ENCODE data around the gene WSCD2.

Gene WSCD2

DNA sequence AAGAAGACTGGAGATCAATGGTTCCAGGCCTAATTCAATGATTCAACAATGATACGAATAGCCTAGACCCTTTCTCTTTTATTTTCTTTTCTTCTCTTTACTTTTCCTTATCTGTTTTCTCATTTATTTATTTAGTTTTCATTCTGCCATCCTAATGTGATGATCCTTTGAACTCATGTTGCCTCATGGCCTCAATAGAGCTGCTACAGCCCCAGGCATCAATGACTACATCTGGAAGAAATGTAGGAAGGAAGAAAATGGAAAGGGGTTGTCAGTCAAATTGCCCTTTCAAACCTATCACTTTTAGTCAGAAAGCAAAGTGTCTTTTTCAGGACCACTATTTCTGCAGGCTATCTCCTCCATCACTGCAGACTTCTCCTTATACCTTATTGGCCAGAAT is 140.1 kb downstream of the WSCD2 start:
- no peak for DNase-seq (ENCODE audit: low read depth)

- no peak for DNase-seq (ENCODE audit: low read depth)
Measured at GRCh38 chr12:108270035-108270848, 141.2 kb downstream of the WSCD2 start.

DNA sequence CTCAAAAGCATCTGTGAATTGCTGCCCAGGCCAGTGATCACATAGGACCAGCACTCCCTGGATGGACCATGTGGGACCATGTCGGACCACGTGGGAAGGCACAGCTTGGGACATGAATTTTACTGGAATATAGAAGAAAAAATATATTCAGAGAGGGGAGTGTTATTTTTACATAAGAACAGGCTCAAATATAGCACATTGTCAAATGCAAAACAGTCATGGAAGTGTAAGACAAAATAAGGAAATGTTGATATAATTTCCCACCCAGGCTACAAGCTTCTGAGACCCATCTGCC is 141.7 kb downstream of the WSCD2 start:
- no peak for DNase-seq (ENCODE audit: low read depth)

- no peak for DNase-seq (ENCODE audit: low read depth)
Measured at GRCh38 chr12:108271951-108272872, 143.1 kb downstream of the WSCD2 start.

GRCh38 chr12:108273217-108273616 is 144.1 kb downstream of the WSCD2 start:
- no peak for DNase-seq (ENCODE audit: low read depth)

GRCh38 chr12:108277613-108278012 is 148.5 kb downstream of the WSCD2 start:
- DNase-seq (ENCODE audit: low read depth): no peak

GRCh38 chr12:108282160-108282559 is 153.1 kb downstream of the WSCD2 start:
- DNase-seq (ENCODE audit: low read depth): no peak

DNA sequence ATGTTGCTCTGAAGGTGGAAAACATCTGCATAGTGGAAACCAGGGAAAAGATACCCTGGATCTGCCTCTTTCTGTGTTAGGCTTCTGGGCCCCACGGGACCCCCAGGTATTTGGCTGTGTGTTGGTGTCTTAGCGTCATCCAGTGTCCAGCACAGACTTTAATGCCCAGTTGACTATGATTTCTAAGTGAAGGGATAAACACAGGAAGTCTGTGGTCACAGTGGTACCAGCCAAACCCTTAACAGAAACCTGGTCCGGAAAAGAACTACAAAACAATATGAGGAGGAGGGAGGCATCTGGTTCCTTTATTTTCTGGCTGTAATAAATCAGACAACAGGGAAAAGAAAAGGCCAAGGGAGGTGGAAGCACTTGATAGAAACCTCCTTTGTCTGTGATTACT is 153.6 kb downstream of the WSCD2 start:
- no peak for DNase-seq (ENCODE audit: low read depth)

DNA sequence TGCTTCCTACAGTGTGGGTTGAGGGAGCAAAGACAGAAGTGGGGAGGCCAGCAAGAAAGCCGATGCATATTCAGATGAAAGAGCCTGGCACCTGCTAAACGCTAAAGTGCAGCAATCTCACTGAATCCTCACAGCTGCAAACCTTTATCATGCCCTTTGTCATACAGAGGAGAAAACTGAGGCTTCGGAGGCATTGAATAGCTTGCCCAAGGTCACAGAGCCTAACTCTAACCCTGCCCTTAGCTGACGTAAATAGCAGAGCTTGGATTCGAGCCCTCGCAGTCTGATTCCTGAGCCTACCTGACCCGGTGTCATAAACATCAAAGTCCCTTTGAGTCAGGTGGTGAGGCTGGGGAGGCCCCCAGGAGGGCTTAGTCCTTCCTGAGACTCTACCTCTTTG is 155.1 kb downstream of the WSCD2 start:
- no peak for DNase-seq (ENCODE audit: low read depth)

DNA sequence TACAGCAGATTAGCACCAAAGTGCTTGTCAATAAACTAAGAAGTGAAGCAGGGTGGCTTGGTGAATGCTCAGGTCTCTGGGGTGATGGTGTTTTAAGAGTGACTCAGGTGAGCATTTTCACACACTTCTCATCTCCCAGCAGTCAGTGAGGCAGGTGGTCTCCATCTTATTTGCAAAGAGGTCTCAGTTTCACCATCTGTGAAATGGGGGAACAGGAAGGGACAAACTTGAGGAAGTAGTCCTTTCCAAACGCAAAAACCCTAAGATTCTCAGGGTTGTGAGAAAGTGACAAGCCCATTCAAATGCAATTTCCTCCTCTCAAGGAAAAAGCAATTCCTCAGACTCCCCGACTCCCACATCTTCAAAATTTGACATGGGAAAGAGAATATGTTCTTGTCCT is 155.9 kb downstream of the WSCD2 start:
- DNase-seq (ENCODE audit: low read depth): no peak

DNA sequence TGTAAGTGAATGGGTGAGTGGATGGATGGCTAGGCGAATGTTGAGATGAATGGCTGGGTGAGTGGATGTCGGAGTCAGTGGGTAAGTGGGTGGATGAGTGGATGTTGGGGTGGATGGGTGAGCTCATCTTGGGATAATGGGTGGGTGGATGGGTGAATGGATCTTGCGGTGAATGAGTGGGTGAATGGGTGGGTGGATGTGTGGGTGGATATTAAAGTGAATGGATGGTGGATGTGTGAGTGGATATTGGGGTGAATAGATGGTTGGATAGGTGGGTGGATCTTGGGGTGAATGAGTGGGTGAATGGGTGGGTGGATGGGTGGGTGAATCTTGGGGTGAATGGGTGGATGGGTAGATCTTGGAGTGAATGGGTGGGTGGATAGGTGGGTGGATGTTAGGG is 158.1 kb downstream of the WSCD2 start:
- DNase-seq (ENCODE audit: low read depth): no peak

DNA sequence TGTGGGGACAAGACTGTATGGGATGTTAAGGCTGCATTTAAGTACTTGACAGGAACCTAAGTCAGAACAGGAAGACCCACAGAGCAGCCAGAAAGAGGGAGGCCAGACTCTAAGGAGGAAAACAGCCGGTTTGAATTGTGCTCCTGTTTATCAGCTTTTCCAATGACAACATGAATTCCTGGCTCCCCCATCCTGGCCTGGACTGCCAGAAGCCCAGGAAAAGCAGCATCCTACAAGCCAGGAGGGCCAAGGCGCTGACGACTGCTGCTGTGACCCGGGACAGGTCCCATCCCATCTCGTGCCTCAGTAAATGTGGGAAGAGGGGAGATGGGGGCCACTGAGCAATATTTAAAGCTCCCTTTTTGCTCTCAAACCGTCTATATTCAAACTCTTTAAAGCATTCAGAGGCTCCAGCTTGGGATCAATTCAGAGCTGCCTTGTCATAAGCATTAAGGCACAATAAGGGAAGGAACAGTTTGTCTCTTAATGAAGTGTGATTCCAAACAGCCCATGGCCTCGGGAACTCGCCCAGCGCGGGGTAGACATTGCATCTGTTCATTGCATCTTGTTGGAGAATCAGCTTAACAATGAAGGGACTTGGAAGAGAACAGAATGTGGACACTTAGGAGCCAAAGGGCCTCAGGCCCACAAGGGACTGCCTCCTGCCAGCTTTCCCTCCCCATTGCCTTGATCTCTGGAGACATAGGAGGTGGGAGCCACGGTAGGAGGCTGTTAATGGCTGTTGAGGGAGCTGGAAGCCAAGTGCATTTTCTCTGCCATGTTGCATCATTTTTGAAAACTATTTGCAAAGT is 160.5 kb downstream of the WSCD2 start:
- DNase-seq (ENCODE audit: low read depth): no peak

DNA sequence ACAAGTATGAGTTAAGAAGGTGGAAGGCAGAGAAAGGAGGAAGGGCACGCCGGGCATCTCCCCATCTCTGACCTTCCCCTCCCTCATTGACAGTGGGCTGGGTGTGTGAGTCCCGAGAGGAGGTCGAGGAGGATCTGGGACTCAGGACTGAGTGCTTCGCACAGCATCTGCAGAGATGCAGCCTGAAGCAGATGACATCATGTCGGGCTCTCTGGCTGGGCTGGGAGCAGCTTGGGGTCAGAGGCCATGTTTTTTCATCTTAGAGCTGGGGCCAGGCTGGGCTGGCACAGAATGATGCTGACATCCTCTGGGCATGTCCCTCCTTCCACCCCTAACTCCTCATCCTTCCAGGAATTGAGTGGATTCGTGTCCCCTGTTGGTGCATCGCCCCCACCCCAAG is 166.6 kb downstream of the WSCD2 start:
- no peak for DNase-seq (ENCODE audit: low read depth)

GRCh38 chr12:108296945-108297344 is 167.9 kb downstream of the WSCD2 start:
- no peak for DNase-seq (ENCODE audit: low read depth)

GRCh38 chr12:108297424-108297823 is 168.3 kb downstream of the WSCD2 start:
- no peak for DNase-seq (ENCODE audit: low read depth)

- no peak for DNase-seq (ENCODE audit: low read depth)
Measured at GRCh38 chr12:108297895-108298760, 169.0 kb downstream of the WSCD2 start.

DNA sequence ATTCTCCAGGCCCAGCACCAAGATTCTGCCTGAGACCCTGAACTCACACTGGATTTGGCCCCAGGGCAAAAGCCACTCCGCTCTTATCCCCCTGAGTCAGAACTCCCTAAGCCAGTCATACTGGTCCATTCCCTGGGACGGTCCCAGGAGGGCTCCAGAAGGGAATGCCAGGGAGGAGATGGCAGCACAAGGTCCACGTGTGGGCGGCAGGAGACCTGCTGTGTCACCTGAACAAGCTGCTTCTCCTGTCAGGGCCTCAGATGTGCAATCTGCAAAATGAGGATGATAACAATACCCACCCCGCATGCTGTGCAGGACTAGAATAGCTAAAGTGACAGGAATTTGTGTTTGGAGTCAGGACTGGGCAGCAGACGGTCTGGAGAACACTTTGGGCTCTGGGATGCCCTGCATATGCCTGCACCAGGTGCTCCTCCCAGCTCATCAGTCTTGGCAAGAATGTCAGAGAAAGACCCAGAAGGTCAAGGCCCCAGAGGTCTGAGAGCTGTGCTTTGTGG is 169.7 kb downstream of the WSCD2 start:
- DNase-seq (ENCODE audit: low read depth): no peak

GRCh38 chr12:108299516-108299915 is 170.4 kb downstream of the WSCD2 start:
- no peak for DNase-seq (ENCODE audit: low read depth)

Measured in stimulated activated CD8-positive, alpha-beta memory T cell treated with anti-CD3 and anti-CD28 coated beads, Interleukin-4, amount 100 ng/mL, for 24 hours (primary cell).